Hepatocyte (in vitro differentiated cells): ENCODE results near the gene PRDM10. TPM values are rescaled to one million over a fixed set of nuclear protein-coding genes. Genes with fewer than 3 reads are reported as not detected.

Experiments
- DNase-seq: peaks from one replicate; pipeline ENCODE4 v3.0.0-alpha.2; 2016; ENCODE audit warnings: low spot score
- H2AFZ ChIP-seq: fragments of 200-600 bp; sonication (generic); 2 replicates; pipeline ENCODE4 v1.6.0; 2016; ENCODE audit warnings: antibody characterized with exemption, mild to moderate bottlenecking
- H3K27ac ChIP-seq: fragments of 200-600 bp; sonication (generic); 2 replicates; pipeline ENCODE4 v1.5.1; 2016; ENCODE audit warnings: mild to moderate bottlenecking
- H3K27me3 ChIP-seq: fragments of 200-600 bp; sonication (generic); 2 replicates; pipeline ENCODE4 v1.6.1; 2016
- H3K36me3 ChIP-seq: fragments of 200-600 bp; sonication (generic); replicated peaks from 2 replicates; pipeline ENCODE4 v1.5.1; 2016; ENCODE audit warnings: low read depth; ENCODE audit not compliant: insufficient read depth
- H3K4me1 ChIP-seq: fragments of 200-600 bp; sonication (generic); 2 replicates; pipeline ENCODE4 v1.5.1; 2016; ENCODE audit warnings: mild to moderate bottlenecking, moderate library complexity; ENCODE audit not compliant: insufficient read depth
- H3K4me2 ChIP-seq: fragments of 200-600 bp; sonication (generic); 2 replicates; pipeline ENCODE4 v1.6.0; 2016
- H3K4me3 ChIP-seq: fragments of 200-600 bp; sonication (generic); 2 replicates; pipeline ENCODE4 v1.5.1; 2016; ENCODE audit warnings: mild to moderate bottlenecking
- H3K79me2 ChIP-seq: fragments of 200-600 bp; sonication (generic); 2 replicates; pipeline ENCODE4 v1.6.0; 2017; ENCODE audit warnings: mild to moderate bottlenecking
- H3K9me2 ChIP-seq: fragments of 200-600 bp; sonication (generic); replicated peaks from 2 replicates; pipeline ENCODE4 v1.6.0; 2017; ENCODE audit warnings: mild to moderate bottlenecking; ENCODE audit not compliant: insufficient read depth
- H3K9me3 ChIP-seq: fragments of 200-600 bp; sonication (generic); 2 replicates; pipeline ENCODE4 v1.5.1; 2016; ENCODE audit warnings: low read depth, mild to moderate bottlenecking
- H4K20me1 ChIP-seq: fragments of 200-600 bp; sonication (generic); 2 replicates; pipeline ENCODE4 v1.6.0; 2016; ENCODE audit warnings: mild to moderate bottlenecking; ENCODE audit not compliant: insufficient read depth, poor library complexity, severe bottlenecking
- EZH2 ChIP-seq: fragments of 200-600 bp; sonication (generic); IDR thresholded peaks from 2 replicates; pipeline ENCODE4 v1.6.1; 2016; ENCODE audit warnings: antibody characterized with exemption, mild to moderate bottlenecking, borderline replicate concordance
- EZH2phosphoT487 ChIP-seq: fragments of 200-600 bp; sonication (generic); IDR thresholded peaks from one replicate; pipeline ENCODE4 v1.6.1; 2018; ENCODE audit warnings: antibody characterized with exemption, mild to moderate bottlenecking, low read depth, moderate library complexity; ENCODE audit not compliant: unreplicated experiment, severe bottlenecking
- WGBS: methylation state at CpG from one replicate; pipeline ENCODE4 v1.1.6; 2016; ENCODE audit warnings: low lambda C conversion rate; ENCODE audit errors: missing lambda C conversion rate; 5-methylcytosine and 5-hydroxymethylcytosine counted together
- polyA plus RNA-seq: library from polyadenylated mRNA; unstranded; fragments of >200 nt; fragmentation: Nextera tagmentation; extraction: Ambion mirVana; gene quantifications from 2 replicates; pipeline ENCODE4 v1.2.1, GENCODE V29; 2016
- total RNA-seq: library from RNA; depleted of rRNA; stranded (reverse); fragments of >200 nt; gene quantifications from 2 replicates; pipeline ENCODE4 v1.2.3, GENCODE V29; 2014
- TF ChIP-seq, protein P1 (sequence below): fragments of 200-600 bp; sonication (generic); IDR thresholded peaks from 2 replicates; pipeline ENCODE4 v1.5.1; 2016; ENCODE audit warnings: antibody characterized with exemption, mild to moderate bottlenecking; ENCODE audit not compliant: poor library complexity

PRDM10 gene
- total and polyA plus RNA-seq, 2 experiments from 2014 or later: 3.8 to 7.1 TPM

DNA sequence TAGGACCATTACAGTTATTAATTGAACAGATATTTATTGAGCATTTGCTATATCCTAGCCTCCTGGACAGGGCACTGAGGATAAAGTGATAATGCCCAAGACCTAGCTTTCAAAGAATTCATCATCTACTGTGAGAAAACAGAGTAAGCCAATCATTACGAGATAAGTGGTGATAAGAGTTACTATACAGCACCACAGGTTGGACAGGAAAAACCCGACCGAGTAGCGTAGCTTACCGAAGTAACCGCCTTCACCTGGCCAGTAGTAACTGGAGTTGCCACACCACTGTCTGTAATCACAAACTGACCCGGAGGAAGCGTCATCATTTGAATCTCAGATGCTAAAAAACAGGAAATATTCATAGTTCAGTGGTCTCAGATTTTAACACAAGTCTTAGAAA lies 97.2 kb downstream of the PRDM10 start:
- Histone ChIP-seq H3K4me1 (no peaks in the 10 kb centered on the region), H4K20me1 (no peaks in the 10 kb centered on the region), H3K9me2 (no peaks in the 10 kb centered on the region), H2AFZ (no peak overlapping the region), H3K4me3 (no peak overlapping the region), H3K36me3 (no peaks in the 10 kb centered on the region), H3K9me3 (no peaks in the 10 kb centered on the region), H3K27me3 (no peaks in the 10 kb centered on the region), H3K27ac (no peak overlapping the region), H3K79me2 (no peaks in the 10 kb centered on the region), H3K4me2 (no peak overlapping the region)
- no peak for DNase-seq
- TF ChIP-seq EZH2 (no peak), EZH2phosphoT487 (no peak)
- TF ChIP-seq, protein P1, sequence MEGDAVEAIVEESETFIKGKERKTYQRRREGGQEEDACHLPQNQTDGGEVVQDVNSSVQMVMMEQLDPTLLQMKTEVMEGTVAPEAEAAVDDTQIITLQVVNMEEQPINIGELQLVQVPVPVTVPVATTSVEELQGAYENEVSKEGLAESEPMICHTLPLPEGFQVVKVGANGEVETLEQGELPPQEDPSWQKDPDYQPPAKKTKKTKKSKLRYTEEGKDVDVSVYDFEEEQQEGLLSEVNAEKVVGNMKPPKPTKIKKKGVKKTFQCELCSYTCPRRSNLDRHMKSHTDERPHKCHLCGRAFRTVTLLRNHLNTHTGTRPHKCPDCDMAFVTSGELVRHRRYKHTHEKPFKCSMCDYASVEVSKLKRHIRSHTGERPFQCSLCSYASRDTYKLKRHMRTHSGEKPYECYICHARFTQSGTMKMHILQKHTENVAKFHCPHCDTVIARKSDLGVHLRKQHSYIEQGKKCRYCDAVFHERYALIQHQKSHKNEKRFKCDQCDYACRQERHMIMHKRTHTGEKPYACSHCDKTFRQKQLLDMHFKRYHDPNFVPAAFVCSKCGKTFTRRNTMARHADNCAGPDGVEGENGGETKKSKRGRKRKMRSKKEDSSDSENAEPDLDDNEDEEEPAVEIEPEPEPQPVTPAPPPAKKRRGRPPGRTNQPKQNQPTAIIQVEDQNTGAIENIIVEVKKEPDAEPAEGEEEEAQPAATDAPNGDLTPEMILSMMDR: no peak
- 79% methylated on average over 8 of the region's 8 CpGs for WGBS

DNA sequence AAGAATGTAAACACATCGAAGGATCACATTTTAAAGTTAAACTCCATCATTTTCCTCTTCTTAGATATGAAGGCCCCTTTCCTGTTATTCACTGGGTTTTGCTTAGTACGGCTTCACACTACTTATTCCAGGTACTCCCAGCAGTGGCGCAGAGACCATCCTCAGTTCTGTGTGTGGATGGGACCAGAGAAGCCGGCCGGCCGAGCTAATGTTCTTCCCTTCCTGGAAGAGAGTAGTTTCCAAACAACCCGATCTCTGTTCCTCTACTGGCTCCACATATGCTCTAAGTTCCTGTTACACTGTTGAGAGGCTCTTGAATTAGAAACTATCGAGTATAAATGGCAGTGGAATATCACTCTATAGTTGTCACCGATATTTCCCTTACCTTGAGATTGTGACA lies 106.6 kb downstream of the PRDM10 start:
- H4K20me1 ChIP-seq: no peaks in the 10 kb centered on the region
- peaks cover 19% of the 10 kb centered on the region for H3K4me1 ChIP-seq
- TF ChIP-seq EZH2 (no peak), EZH2phosphoT487 (no peak)
- TF ChIP-seq, protein P1: no peak
- peak overlapping the region; percentile 95 for H3K4me3 ChIP-seq
- peaks cover 31% of the 10 kb centered on the region for H3K79me2 ChIP-seq
- H3K27ac ChIP-seq: peak overlapping the region; percentile 86
- H3K9me3 ChIP-seq: no peaks in the 10 kb centered on the region
- H2AFZ ChIP-seq: peak overlapping the region; percentile 84
- H3K36me3 ChIP-seq: no peaks in the 10 kb centered on the region
- no peak for DNase-seq
- H3K4me2 ChIP-seq: peak overlapping the region; percentile 88
- no peaks in the 10 kb centered on the region for H3K27me3 ChIP-seq
- 76% methylated on average over 9 of the region's 9 CpGs for WGBS
- no peaks in the 10 kb centered on the region for H3K9me2 ChIP-seq

DNA sequence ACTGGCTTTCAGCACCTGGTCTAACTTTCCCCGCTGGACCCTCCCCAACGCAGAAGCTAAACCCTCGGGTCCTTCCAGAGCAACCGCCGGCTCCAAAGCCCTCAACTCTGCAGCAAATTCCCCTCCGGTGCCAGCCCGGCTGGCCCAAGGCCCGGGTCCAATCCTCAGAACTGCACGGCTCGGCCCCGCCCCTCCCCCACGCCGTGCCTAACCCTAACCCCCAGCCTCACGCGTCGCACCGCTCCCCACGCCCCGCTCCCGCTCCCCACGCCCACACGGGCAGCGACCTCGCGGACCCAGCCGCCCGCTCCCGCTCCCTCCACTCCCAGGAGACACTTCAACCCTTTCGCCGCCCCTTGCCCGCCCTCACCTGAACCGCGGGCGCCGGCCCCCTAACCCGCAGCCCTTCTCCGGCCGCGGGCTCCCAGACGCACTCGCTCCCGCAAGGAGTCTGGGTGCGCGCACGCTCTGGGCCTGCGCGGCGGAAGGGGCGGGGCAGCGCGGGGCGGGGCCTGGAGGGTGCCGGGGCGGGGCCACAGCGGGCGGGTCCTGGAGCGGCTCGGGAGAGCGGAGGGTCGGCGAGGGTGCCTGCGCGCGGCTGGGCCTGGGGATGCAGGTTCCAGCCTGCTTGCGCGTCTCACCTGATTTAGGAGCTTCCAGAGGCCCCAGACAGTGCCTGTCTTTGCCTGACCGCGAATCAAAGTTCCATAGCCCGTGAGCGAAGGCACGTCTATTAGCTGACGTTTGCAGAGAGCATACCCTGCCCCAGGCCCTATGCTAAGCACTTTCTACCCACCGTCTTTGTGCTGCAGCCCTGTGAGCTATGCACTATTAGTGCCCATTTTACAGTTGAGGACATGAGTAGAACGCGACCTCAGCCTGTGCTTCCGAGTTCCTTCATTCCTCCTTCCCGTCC lies 107.3 kb downstream of the PRDM10 start, which contains the start of gene NFRKB:
NFRKB (minus strand) TSS at position 453 of the 916 bp plus-strand sequence. CDS start 2,729 bp downstream, outside the sequence.
- H3K36me3 ChIP-seq: no peaks in the 10 kb centered on the region
- peak within 1 kb of the TSS; percentile 95 for H3K4me3 ChIP-seq
- 3% methylated on average over 38 of the region's 77 CpGs for WGBS
- peak; percentile 92 for DNase-seq
- H4K20me1 ChIP-seq: no peaks in the 10 kb centered on the region
- H3K4me1 ChIP-seq: peaks cover 19% of the 10 kb centered on the region
- TF ChIP-seq EZH2phosphoT487 (no peak), EZH2 (no peak)
- TF ChIP-seq, protein P1: no peak
- peak within 1 kb of the TSS; percentile 86 for H3K27ac ChIP-seq
- peak within 1 kb of the TSS; percentile 84 for H2AFZ ChIP-seq
- H3K9me2 ChIP-seq: no peaks in the 10 kb centered on the region
- no peaks in the 10 kb centered on the region for H3K9me3 ChIP-seq
- H3K79me2 ChIP-seq: peaks cover 34% of the 10 kb centered on the region
- peak within 1 kb of the TSS; percentile 88 for H3K4me2 ChIP-seq
- H3K27me3 ChIP-seq: no peaks in the 10 kb centered on the region
